GM12873 (cell line): ENCODE measurements around the gene LRRC19.

Experiments used
- CTCF ChIP-seq: IDR thresholded peaks from 2 replicates; pipeline ENCODE4 v1.5.1; 2012; ENCODE audit warnings: low read depth, mild to moderate bottlenecking, moderate library complexity, low read length, control low read depth; ENCODE audit not compliant: insufficient read depth; ENCODE audit errors: missing control alignments

LRRC19 gene

GRCh38 chr9:26955222-26955903 lies 50.1 kb downstream of the LRRC19 start:
- no peak for TF ChIP-seq CTCF

- TF ChIP-seq CTCF = no peak
Measured at GRCh38 chr9:26954050-26954508, 51.4 kb downstream of the LRRC19 start.

- no peak for TF ChIP-seq CTCF
Measured at GRCh38 chr9:26951794-26952193, 53.7 kb downstream of the LRRC19 start.

- TF ChIP-seq CTCF = no peak
Measured at GRCh38 chr9:26950521-26950920, 55.0 kb downstream of the LRRC19 start.

GRCh38 chr9:26949637-26950069 lies 55.8 kb downstream of the LRRC19 start:
- TF ChIP-seq CTCF = no peak

GRCh38 chr9:26947736-26948135 lies 57.7 kb downstream of the LRRC19 start:
- no peak for TF ChIP-seq CTCF

- TF ChIP-seq CTCF = peak; percentile 30
Measured at GRCh38 chr9:26946753-26947727, 58.4 kb downstream of the LRRC19 start, which contains the start of gene PLAA. Gene PLAA (minus strand): TSS chr9:26947242. CDS start chr9:26947045, 197 bp downstream.
